DND-41 (cell line): ENCODE measurements around the gene RPL14.

Experiments
- ATAC-seq: fragments of 200-7000 bp; cut with Tn5 transposase; 3 replicates; pipeline ENCODE4 v1.9.1; 2021; ENCODE audit warnings: low read depth; ENCODE audit not compliant: insufficient read depth
- DNase-seq: peaks from one replicate; pipeline ENCODE4 v3.0.0-alpha.2; 2020
- H2AFZ ChIP-seq: 2 replicates; pipeline ENCODE4 v1.6.0; 2012; ENCODE audit warnings: low read depth, low read length
- H3K27ac ChIP-seq: 2 replicates; pipeline ENCODE4 v1.5.1; 2012; ENCODE audit warnings: low read length, inconsistent platforms
- H3K27me3 ChIP-seq: fragments of 200-600 bp; sonication (generic); 2 replicates; pipeline ENCODE4 v1.6.0; 2012; ENCODE audit warnings: low read length, mild to moderate bottlenecking, inconsistent platforms; ENCODE audit not compliant: insufficient read depth, poor library complexity
- H3K36me3 ChIP-seq: 2 replicates; pipeline ENCODE4 v1.5.1; 2012; ENCODE audit warnings: low read length, inconsistent platforms; ENCODE audit not compliant: insufficient read depth
- H3K4me1 ChIP-seq: 2 replicates; pipeline ENCODE4 v1.5.1; 2012; ENCODE audit warnings: mild to moderate bottlenecking, low read length; ENCODE audit not compliant: insufficient read depth
- H3K4me2 ChIP-seq: 2 replicates; pipeline ENCODE4 v1.6.0; 2012; ENCODE audit warnings: mild to moderate bottlenecking, moderate library complexity, low read length, inconsistent platforms; ENCODE audit not compliant: insufficient read depth
- H3K4me3 ChIP-seq, 2 experiments: fragments of 200-600 bp in 1 of 2; shearing (Covaris generic) in 1 of 2; 2 replicates each; pipeline ENCODE4 v1.5.1; 2012 to 2016; ENCODE audit warnings: inconsistent platforms in 2 of 2, low read length in 2 of 2, mild to moderate bottlenecking in 2 of 2, low read depth in 1 of 2, moderate library complexity in 1 of 2
- H3K79me2 ChIP-seq: 2 replicates; pipeline ENCODE4 v1.6.0; 2012; ENCODE audit warnings: low read length, inconsistent platforms; ENCODE audit not compliant: insufficient read depth
- H3K9ac ChIP-seq: 2 replicates; pipeline ENCODE4 v1.6.0; 2012; ENCODE audit warnings: low read depth, mild to moderate bottlenecking, inconsistent platforms, low read length, moderate library complexity
- H3K9me3 ChIP-seq: 2 replicates; pipeline ENCODE4 v1.5.1; 2012; ENCODE audit warnings: low read length, moderate library complexity, mild to moderate bottlenecking, inconsistent platforms; ENCODE audit not compliant: insufficient read depth, severe bottlenecking
- H4K20me1 ChIP-seq: 2 replicates; pipeline ENCODE4 v1.6.0; 2012; ENCODE audit warnings: low read length; ENCODE audit not compliant: insufficient read depth
- EZH2 ChIP-seq: IDR thresholded peaks from 3 replicates; pipeline ENCODE4 v1.6.1; 2012; ENCODE audit warnings: borderline replicate concordance, low read depth, mild to moderate bottlenecking, moderate library complexity, low read length, inconsistent platforms; ENCODE audit not compliant: severe bottlenecking
- TF ChIP-seq, protein P1 (sequence below): IDR thresholded peaks from 2 replicates; pipeline ENCODE4 v1.5.1; 2012; ENCODE audit warnings: borderline replicate concordance, low read length, moderate library complexity, mild to moderate bottlenecking; ENCODE audit not compliant: poor library complexity, severe bottlenecking; ENCODE audit errors: extremely low read depth

Gene RPL14

GRCh38 chr3:40463579-40463978 is 6.4 kb downstream of the RPL14 start:
- no peak for TF ChIP-seq EZH2
- H3K27ac ChIP-seq = no peak overlapping the region
- H3K4me2 ChIP-seq = no peak overlapping the region
- H4K20me1 ChIP-seq = peaks cover 32% of the 10 kb centered on the region; the same call in 1 of the 2 replicates
- peaks cover 68% of the 10 kb centered on the region for H3K36me3 ChIP-seq
- ATAC-seq (no peak), DNase-seq (no peak)
- H3K9ac ChIP-seq = no peak overlapping the region
- H3K9me3 ChIP-seq = no peaks in the 10 kb centered on the region
- no peak overlapping the region for H3K4me3 ChIP-seq
- no peaks in the 10 kb centered on the region for H3K27me3 ChIP-seq
- peaks cover 15% of the 10 kb centered on the region for H3K4me1 ChIP-seq
- peaks cover 19% of the 10 kb centered on the region for H3K79me2 ChIP-seq
- no peak overlapping the region for H2AFZ ChIP-seq

- ATAC-seq (peak; percentile 87), DNase-seq (peak; percentile 29)
- Histone ChIP-seq H2AFZ (no peak overlapping the region), H3K9ac (no peak overlapping the region), H3K27me3 (no peaks in the 10 kb centered on the region), H3K4me2 (no peak overlapping the region), H3K9me3 (no peaks in the 10 kb centered on the region), H4K20me1 (peaks cover 23% of the 10 kb centered on the region; the same call in 1 of the 2 replicates), H3K79me2 (peaks cover 10% of the 10 kb centered on the region), H3K27ac (no peak overlapping the region), H3K4me1 (peaks cover 6% of the 10 kb centered on the region; the same call in 1 of the 2 replicates), H3K4me3 (no peak overlapping the region), H3K36me3 (peaks cover 58% of the 10 kb centered on the region)
- TF ChIP-seq, protein P1, sequence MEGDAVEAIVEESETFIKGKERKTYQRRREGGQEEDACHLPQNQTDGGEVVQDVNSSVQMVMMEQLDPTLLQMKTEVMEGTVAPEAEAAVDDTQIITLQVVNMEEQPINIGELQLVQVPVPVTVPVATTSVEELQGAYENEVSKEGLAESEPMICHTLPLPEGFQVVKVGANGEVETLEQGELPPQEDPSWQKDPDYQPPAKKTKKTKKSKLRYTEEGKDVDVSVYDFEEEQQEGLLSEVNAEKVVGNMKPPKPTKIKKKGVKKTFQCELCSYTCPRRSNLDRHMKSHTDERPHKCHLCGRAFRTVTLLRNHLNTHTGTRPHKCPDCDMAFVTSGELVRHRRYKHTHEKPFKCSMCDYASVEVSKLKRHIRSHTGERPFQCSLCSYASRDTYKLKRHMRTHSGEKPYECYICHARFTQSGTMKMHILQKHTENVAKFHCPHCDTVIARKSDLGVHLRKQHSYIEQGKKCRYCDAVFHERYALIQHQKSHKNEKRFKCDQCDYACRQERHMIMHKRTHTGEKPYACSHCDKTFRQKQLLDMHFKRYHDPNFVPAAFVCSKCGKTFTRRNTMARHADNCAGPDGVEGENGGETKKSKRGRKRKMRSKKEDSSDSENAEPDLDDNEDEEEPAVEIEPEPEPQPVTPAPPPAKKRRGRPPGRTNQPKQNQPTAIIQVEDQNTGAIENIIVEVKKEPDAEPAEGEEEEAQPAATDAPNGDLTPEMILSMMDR = no peak
- TF ChIP-seq EZH2 = no peak
Measured at GRCh38 chr3:40464339-40465110, 7.4 kb downstream of the RPL14 start.

DNA sequence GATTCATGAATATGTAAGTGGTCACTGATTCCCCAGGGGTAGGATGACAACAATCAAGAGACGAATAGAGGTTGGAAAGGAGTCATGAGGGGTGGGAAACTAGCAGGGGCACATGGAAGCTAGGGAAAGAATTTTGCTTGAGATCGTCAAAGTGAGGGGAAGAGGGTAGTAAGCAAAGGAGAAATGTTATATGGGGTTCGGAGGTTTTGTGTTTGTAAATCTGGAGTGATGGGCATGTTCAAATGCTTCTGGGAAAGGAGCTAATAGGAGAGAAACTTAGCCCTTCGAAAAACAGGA is 7.9 kb downstream of the RPL14 start:
- H3K36me3 ChIP-seq = peaks cover 54% of the 10 kb centered on the region
- H3K4me1 ChIP-seq = peaks cover 2% of the 10 kb centered on the region; the same call in 1 of the 2 replicates
- DNase-seq (no peak), ATAC-seq (no peak)
- no peak overlapping the region for H3K27ac ChIP-seq
- peaks cover 6% of the 10 kb centered on the region; the same call in 1 of the 2 replicates for H3K79me2 ChIP-seq
- no peak overlapping the region for H3K4me2 ChIP-seq
- no peaks in the 10 kb centered on the region for H3K9me3 ChIP-seq
- TF ChIP-seq EZH2 = no peak
- TF ChIP-seq, protein P1 = no peak
- no peak overlapping the region for H3K4me3 ChIP-seq
- H4K20me1 ChIP-seq = peaks cover 19% of the 10 kb centered on the region; the same call in 1 of the 2 replicates
- H3K9ac ChIP-seq = no peak overlapping the region
- no peaks in the 10 kb centered on the region for H3K27me3 ChIP-seq
- H2AFZ ChIP-seq = no peak overlapping the region

DNA sequence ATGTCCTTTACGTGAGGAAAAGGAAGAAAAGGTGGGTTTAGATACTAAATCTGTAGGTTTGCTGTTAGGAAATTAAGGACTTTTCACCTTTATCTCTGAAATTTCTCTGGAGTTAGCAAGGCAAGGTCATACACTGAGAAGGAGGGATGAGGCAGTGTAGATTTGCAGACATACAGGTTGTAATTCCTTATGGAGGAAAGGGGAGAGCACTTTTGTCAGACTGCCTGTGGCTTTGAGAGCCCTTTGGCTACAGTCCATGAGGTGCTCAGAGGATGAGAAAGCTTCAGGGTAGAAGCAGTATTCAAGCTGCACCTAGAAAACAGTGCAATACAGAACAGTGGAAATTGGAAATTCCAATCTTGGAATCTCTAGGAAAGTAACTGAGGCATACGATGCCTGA is 8.3 kb downstream of the RPL14 start:
- H2AFZ ChIP-seq = no peak overlapping the region
- H3K27ac ChIP-seq = no peak overlapping the region
- H3K9me3 ChIP-seq = no peaks in the 10 kb centered on the region
- no peak for TF ChIP-seq EZH2
- TF ChIP-seq, protein P1 = no peak
- H4K20me1 ChIP-seq = peaks cover 17% of the 10 kb centered on the region; the same call in 1 of the 2 replicates
- H3K79me2 ChIP-seq = peaks cover 2% of the 10 kb centered on the region; the same call in 1 of the 2 replicates
- peaks cover 50% of the 10 kb centered on the region for H3K36me3 ChIP-seq
- ATAC-seq (no peak), DNase-seq (no peak)
- no peaks in the 10 kb centered on the region for H3K4me1 ChIP-seq
- H3K4me3 ChIP-seq = no peak overlapping the region
- H3K9ac ChIP-seq = no peak overlapping the region
- no peak overlapping the region for H3K4me2 ChIP-seq
- H3K27me3 ChIP-seq = no peaks in the 10 kb centered on the region
